K562 (cell line): ENCODE results near the gene KCNK3. TPM values are rescaled to one million over a fixed set of nuclear protein-coding genes. Genes with fewer than 3 reads are reported as not detected.

Experiments
- CBFA2T3 ChIP-seq: fragments of 450-650 bp; IDR thresholded peaks from 2 replicates; pipeline ENCODE4 v1.6.1; 2017
- CBFB ChIP-seq: sonication (generic); formaldehyde crosslinking; IDR thresholded peaks from 2 replicates; pipeline ENCODE4 v1.4.0; 2020; ENCODE audit warnings: mild to moderate bottlenecking, missing genetic modification reagents
- CEBPB ChIP-seq: fragments of 450-650 bp; IDR thresholded peaks from 2 replicates; pipeline ENCODE4 v1.6.1; 2016; ENCODE audit warnings: missing genetic modification characterization, missing compliant biosample characterization
- HNRNPUL1 ChIP-seq: fragments of 200-400 bp; formaldehyde crosslinking; IDR thresholded peaks from 2 replicates; pipeline ENCODE4 v1.6.1; 2017; ENCODE audit warnings: low read length
- MEF2D ChIP-seq: conservative IDR thresholded peaks from 2 replicates; pipeline ENCODE4 v1.6.1; 2016; ENCODE audit warnings: low read depth, missing genetic modification characterization, missing compliant biosample characterization
- MYNN ChIP-seq, 2 experiments: sonication (generic); formaldehyde crosslinking in 1 of 2; IDR thresholded peaks; 2 replicates each; pipeline versions ENCODE4 v1.5.0 to v1.6.1; 2016 to 2020; ENCODE audit warnings: antibody characterized with exemption in 1 of 2, missing genetic modification reagents in 1 of 2
- PATZ1 ChIP-seq: fragments of 250-450 bp; sonication (Bioruptor Pico); IDR thresholded peaks from 2 replicates; pipeline ENCODE4 v1.5.0; 2020; ENCODE audit warnings: mild to moderate bottlenecking, borderline replicate concordance
- RAD21 ChIP-seq, 2 experiments: fragments of 250-450 bp in 1 of 2; fragments of 450-650 bp in 1 of 2; sonication (Bioruptor Pico) in 1 of 2; formaldehyde crosslinking in 1 of 2; IDR thresholded peaks in 1 of 2; conservative IDR thresholded peaks in 1 of 2; 2 replicates each; pipeline versions ENCODE4 v1.4.0 to v1.8.0; 2020 to 2022; ENCODE audit warnings: mild to moderate bottlenecking in 2 of 2, moderate library complexity in 1 of 2
- RCOR1 ChIP-seq, 2 experiments: IDR thresholded peaks; 2 replicates each; pipeline ENCODE4 v1.6.1; 2012; ENCODE audit warnings: low read depth in 2 of 2, low read length in 2 of 2, borderline replicate concordance in 1 of 2, improper control_type of control experiment in 1 of 2
- TCF15 ChIP-seq: fragments of 250-450 bp; sonication (Bioruptor Pico); IDR thresholded peaks from 2 replicates; pipeline ENCODE4 v1.8.0; 2022; ENCODE audit warnings: moderate library complexity, mild to moderate bottlenecking, inconsistent platforms
- TRIM24 ChIP-seq, 2 experiments: fragments of 450-650 bp; IDR thresholded peaks; 2 replicates each; pipeline ENCODE4 v1.6.1; 2016
- ZBTB49 ChIP-seq: sonication (generic); formaldehyde crosslinking; IDR thresholded peaks from 2 replicates; pipeline ENCODE4 v1.8.0; 2022; ENCODE audit warnings: missing genetic modification reagents, mild to moderate bottlenecking, borderline replicate concordance
- ZNF311 ChIP-seq: fragments of 250-450 bp; sonication (Bioruptor Pico); IDR thresholded peaks from 2 replicates; pipeline ENCODE4 v1.4.0; 2020; ENCODE audit warnings: mild to moderate bottlenecking, moderate library complexity
- polyA plus RNA-seq, 8 experiments: library from polyadenylated mRNA; depleted of rRNA in 4 of 8; stranded (reverse) in 5 of 8; unstranded in 3 of 8; fragments of >200 nt; fragmentation: Nextera tagmentation in 2 of 8; fragmentation: Illumina TruSeq in 1 of 8; extraction: Ambion mirVana in 2 of 8; extraction: Trizol in 1 of 8; gene quantifications; 2 replicates each; pipeline versions ENCODE4 v1.2.1 to v1.2.3, GENCODE V29; 2011 to 2014; ENCODE audit warnings: inconsistent platforms in 1 of 8, missing spikeins in 1 of 8
- total RNA-seq, 7 experiments: library from RNA; depleted of rRNA in 6 of 7; stranded (reverse); fragments of >200 nt in 6 of 7; fragmentation: Illumina TruSeq in 2 of 7; extraction: Trizol in 2 of 7; gene quantifications; 2 replicates each; pipeline versions ENCODE4 v1.2.1 to v1.2.3, GENCODE V29; 2011 to 2021; ENCODE audit warnings: low replicate concordance in 1 of 7

The KCNK3 gene
- total and polyA plus RNA-seq, 9 of the 15 experiments (the other 6 are each of a cell fraction or from before 2014, with no cell fraction given), result 0.01 to 0.20 (median 0.07) TPM; not detected in 5

- TF ChIP-seq CBFB (CRISPR knock-in tag), result no peak
- no peak for TF ChIP-seq RAD21 (CRISPR knock-in tag; conservative IDR thresholded peaks at IDR 0.05 in 1 of 2, IDR thresholded peaks at IDR 0.05 in 1 of 2)
- TF ChIP-seq TCF15 (CRISPR knock-in tag), result no peak
- TF ChIP-seq MYNN (IDR thresholded peaks at IDR 0.05), result no peak
- no peak for TF ChIP-seq MYNN (CRISPR knock-in tag; IDR thresholded peaks at IDR 0.05)
- no peak for TF ChIP-seq ZNF311 (CRISPR knock-in tag)
- TF ChIP-seq CEBPB (tag), result no peak
- peak; percentile 74 for TF ChIP-seq MEF2D (tag)
- TF ChIP-seq HNRNPUL1, result no peak
- no peak for TF ChIP-seq PATZ1 (CRISPR knock-in tag)
- peak; percentile 58 for TF ChIP-seq CBFA2T3
- no peak for TF ChIP-seq ZBTB49 (CRISPR knock-in tag)
- 0 out of 4 replicates have a peak, but pooled peaks of 1 of the 2 experiments have one; percentile 7 for TF ChIP-seq RCOR1 (IDR thresholded peaks at IDR 0.05; ENCODE audit: borderline replicate concordance in 1 of 2, low read depth in 2 of 2, low read length in 2 of 2)
- no peak for TF ChIP-seq TRIM24 (IDR thresholded peaks at IDR 0.05)
These were observed 42.6 kb downstream of the KCNK3 start (continued) for GRCh38 chr2:26735097-26735496.
